Small intestine (tissue), 7 donors: Measurements from ENCODE around the gene ALDH3B2. TPM values are rescaled to one million over a fixed set of nuclear protein-coding genes. Genes with fewer than 3 reads are reported as not detected.

ENCODE experiments used
- DNase-seq, 2 donors: peaks; one replicate each; pipeline versions ENCODE4 v3.0.0 to v3.0.0-alpha.2; 2013
- FAIRE-seq: peaks from 2 replicates; lab custom pipeline; 2012; peaks lifted over from hg19 to GRCh38; lab: Jason Lieb, UNC
- H3K27ac ChIP-seq, 3 donors: one replicate each; pipeline ENCODE4 v1.5.1; 2013; ENCODE audit warnings: low read length in 2 of 3, mild to moderate bottlenecking in 2 of 3, control low read depth in 1 of 3, inconsistent platforms in 1 of 3, low read depth in 1 of 3, moderate library complexity in 1 of 3
- H3K27me3 ChIP-seq, 3 donors: one replicate each; pipeline ENCODE4 v1.6.1; 2013; ENCODE audit warnings: low read length in 3 of 3, inconsistent platforms in 1 of 3; ENCODE audit not compliant: control insufficient read depth in 3 of 3, insufficient read depth in 3 of 3
- H3K36me3 ChIP-seq, 3 donors: one replicate each; pipeline ENCODE4 v1.6.1; 2013; ENCODE audit warnings: low read length in 3 of 3, inconsistent platforms in 1 of 3, low read depth in 1 of 3, mild to moderate bottlenecking in 1 of 3, moderate library complexity in 1 of 3; ENCODE audit not compliant: control insufficient read depth in 3 of 3, insufficient read depth in 2 of 3
- H3K4me1 ChIP-seq, 3 donors: one replicate each; pipeline ENCODE4 v1.6.1; 2013; ENCODE audit warnings: low read length in 2 of 3, inconsistent platforms in 1 of 3, low read depth in 1 of 3, mild to moderate bottlenecking in 1 of 3, moderate library complexity in 1 of 3; ENCODE audit not compliant: control insufficient read depth in 3 of 3, insufficient read depth in 2 of 3
- H3K4me3 ChIP-seq, 3 donors: one replicate each; pipeline ENCODE4 v1.5.1; 2013; ENCODE audit warnings: low read length in 3 of 3, control low read depth in 1 of 3, inconsistent platforms in 1 of 3, low read depth in 1 of 3, mild to moderate bottlenecking in 1 of 3, moderate library complexity in 1 of 3
- H3K9me3 ChIP-seq, 2 donors: one replicate each; pipeline ENCODE4 v1.6.1; 2013; ENCODE audit warnings: low read depth in 1 of 2, low read length in 1 of 2; ENCODE audit not compliant: control insufficient read depth in 2 of 2, insufficient read depth in 1 of 2
- WGBS, 3 donors: extraction: QIAGEN DNeasy Blood & Tissue Kit; methylation state at CpG; one replicate each; pipeline ENCODE4 v1.1.7; 2013; 5-methylcytosine and 5-hydroxymethylcytosine counted together
- polyA plus RNA-seq, 4 donors: library from polyadenylated mRNA; stranded (reverse) in 3 of 4; unstranded in 1 of 4; fragments of 200-250 nt in 3 of 4; fragments of 120-200 nt in 1 of 4; gene quantifications; one replicate each; pipeline versions ENCODE4 v1.2.1 to v1.2.3, GENCODE V29; 2013
- donor health status: healthy with polysubstance abuse.
- donor health status: control.
- donor health status: control.
- donor health status: Bipolar disorder and iron deficiency.
- donor health status: healthy.

ALDH3B2 gene
- polyA plus RNA-seq, 4 donors, result 0.03 to 0.12 TPM; not detected in 2

GRCh38 chr11:67645521-67646461 is 28.6 kb downstream of the ALDH3B2 start:
- peaks cover 0 to 7% of the 10 kb centered on the region in 2 donors for H3K9me3 ChIP-seq
- peaks cover 0 to 1% (median 0%) of the 10 kb centered on the region in 3 donors for H3K27me3 ChIP-seq
- peaks cover 0 to 47% (median 0%) of the 10 kb centered on the region in 3 donors for H3K36me3 ChIP-seq
- FAIRE-seq (no peak), DNase-seq (no peak)
- peak overlapping the region in 2 of 3 donors; percentile 34 to 48 for H3K27ac ChIP-seq
- peaks cover 2 to 37% (median 6%) of the 10 kb centered on the region in 3 donors for H3K4me1 ChIP-seq
- WGBS, 3 donors, result 82 to 87% (median 82%) methylated on average over 22 to 24 of the region's 24 CpGs
- H3K4me3 ChIP-seq, result peak overlapping the region in 1 of 3 donors; percentile 46

DNA sequence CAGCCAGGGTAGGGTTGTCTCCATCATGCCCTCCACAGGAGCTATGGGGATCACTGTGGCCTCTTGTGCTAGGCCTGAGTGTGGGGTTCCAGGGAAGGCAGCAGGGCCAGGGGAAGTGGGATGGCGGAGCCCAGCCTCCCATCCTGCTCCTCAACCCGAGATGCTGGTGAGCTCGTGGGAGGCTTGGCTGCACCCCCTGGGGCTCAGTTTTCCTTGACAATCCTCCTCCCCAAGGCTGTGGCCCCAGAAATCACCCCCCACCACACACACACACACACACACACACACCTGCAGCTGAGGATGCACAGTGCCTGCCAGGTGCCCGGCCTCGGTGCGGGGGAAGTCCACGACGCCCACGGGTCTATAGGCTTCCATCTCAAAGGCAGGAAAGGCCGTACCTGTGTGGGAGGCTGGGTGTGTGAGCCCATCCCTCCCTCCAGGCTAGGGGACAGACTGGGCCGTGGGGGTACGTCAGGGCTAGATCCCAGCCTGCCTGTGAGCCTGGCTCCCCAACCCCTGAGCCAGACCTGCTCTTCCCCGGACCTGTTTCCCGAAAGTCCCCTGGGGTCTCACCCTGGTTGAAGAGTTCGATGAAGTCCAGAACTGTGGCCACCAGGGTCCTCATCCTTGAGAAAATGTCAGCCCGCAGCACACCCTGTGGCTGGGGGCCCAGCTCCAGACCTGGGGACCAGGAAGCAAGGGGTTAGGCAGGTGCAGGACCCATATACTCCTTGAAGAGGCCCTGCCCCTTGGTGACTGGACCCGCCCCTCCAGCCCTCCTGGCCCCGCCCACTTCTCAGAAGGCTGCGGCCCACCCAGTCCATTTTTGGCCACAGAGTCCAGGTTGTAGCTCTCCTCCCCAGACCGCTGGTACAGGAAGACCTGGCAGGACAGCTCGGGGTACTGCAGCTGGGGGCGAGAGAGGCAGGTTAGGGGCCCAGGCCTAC is 29.7 kb downstream of the ALDH3B2 start:
- FAIRE-seq (no peak), DNase-seq (no peak)
- Histone ChIP-seq H3K4me1 (peaks cover 2 to 30% (median 6%) of the 10 kb centered on the region in 3 donors), H3K9me3 (peaks cover 0 to 7% of the 10 kb centered on the region in 2 donors), H3K27ac (no peak overlapping the region), H3K4me3 (no peak overlapping the region), H3K36me3 (peaks cover 0 to 47% (median 0%) of the 10 kb centered on the region in 3 donors), H3K27me3 (peaks cover 0 to 1% (median 0%) of the 10 kb centered on the region in 3 donors)
- 84 to 88% (median 85%) methylated on average over 22 of the region's 22 CpGs for WGBS, 3 donors

DNA sequence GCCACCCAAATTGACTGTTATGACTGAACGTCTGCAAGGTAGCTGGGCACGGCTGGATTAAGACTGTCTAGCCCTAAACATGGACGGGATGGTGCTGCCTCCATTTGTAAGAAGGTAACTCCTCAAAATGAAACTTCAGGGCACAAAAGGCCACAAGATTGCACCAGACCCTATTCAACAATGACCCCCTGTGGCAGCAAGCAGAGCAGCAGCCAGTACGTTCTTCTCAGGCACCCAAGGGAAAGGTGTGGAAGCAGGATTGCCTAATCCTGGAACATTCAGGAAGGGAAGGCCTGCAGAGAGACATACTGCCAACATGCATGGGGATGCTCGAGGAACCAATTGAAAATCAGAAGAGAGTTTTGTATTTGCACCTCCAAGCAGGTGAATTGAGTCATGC is 30.4 kb downstream of the ALDH3B2 start:
- Histone ChIP-seq H3K4me3 (no peak overlapping the region), H3K36me3 (peaks cover 0 to 47% (median 0%) of the 10 kb centered on the region in 3 donors), H3K27me3 (peaks cover 0 to 1% (median 0%) of the 10 kb centered on the region in 3 donors), H3K4me1 (peaks cover 2 to 23% (median 3%) of the 10 kb centered on the region in 3 donors), H3K9me3 (peaks cover 0 to 7% of the 10 kb centered on the region in 2 donors), H3K27ac (no peak overlapping the region)
- FAIRE-seq (no peak), DNase-seq (peak in 1 of 2 donors; percentile 49)
- WGBS, 3 donors, result 87 to 98% (median 88%) methylated on average over 5 of the region's 5 CpGs

- WGBS, 3 donors, result 88 to 94% (median 90%) methylated on average over 14 to 15 of the region's 15 CpGs
- Histone ChIP-seq H3K36me3 (peaks cover 0 to 47% (median 0%) of the 10 kb centered on the region in 3 donors), H3K4me1 (peaks cover 0 to 9% (median 2%) of the 10 kb centered on the region in 3 donors), H3K27ac (no peak overlapping the region), H3K4me3 (no peak overlapping the region), H3K9me3 (peaks cover 0 to 7% of the 10 kb centered on the region in 2 donors), H3K27me3 (peaks cover 0 to 1% (median 0%) of the 10 kb centered on the region in 3 donors)
- DNase-seq (no peak), FAIRE-seq (no peak)
These were observed 32.0 kb downstream of the ALDH3B2 start for GRCh38 chr11:67642173-67643120.

GRCh38 chr11:67641338-67642172 is 32.9 kb downstream of the ALDH3B2 start:
- H3K36me3 ChIP-seq, result peaks cover 0 to 42% (median 0%) of the 10 kb centered on the region in 3 donors
- peaks cover 0 to 1% (median 0%) of the 10 kb centered on the region in 3 donors for H3K27me3 ChIP-seq
- 64 to 83% (median 78%) methylated on average over 25 to 28 of the region's 28 CpGs for WGBS, 3 donors
- H3K4me1 ChIP-seq, result peaks cover 0 to 2% (median under 1%) of the 10 kb centered on the region in 3 donors
- DNase-seq (no peak), FAIRE-seq (no peak)
- H3K4me3 ChIP-seq, result no peak overlapping the region
- no peak overlapping the region for H3K27ac ChIP-seq
- H3K9me3 ChIP-seq, result peaks cover 0 to 7% of the 10 kb centered on the region in 2 donors

GRCh38 chr11:67640758-67641337 is 33.6 kb downstream of the ALDH3B2 start:
- peaks cover 0 to 35% (median 0%) of the 10 kb centered on the region in 3 donors for H3K36me3 ChIP-seq
- peaks cover 0 to 7% of the 10 kb centered on the region in 2 donors for H3K9me3 ChIP-seq
- H3K27me3 ChIP-seq, result no peaks in the 10 kb centered on the region
- H3K4me1 ChIP-seq, result no peaks in the 10 kb centered on the region
- FAIRE-seq, result no peak
- DNase-seq, result no peak
- no peak overlapping the region for H3K27ac ChIP-seq
- H3K4me3 ChIP-seq, result no peak overlapping the region
- WGBS, 3 donors, result 77 to 86% (median 78%) methylated on average over 12 of the region's 12 CpGs
